K562 (cell line): ENCODE results near the gene ZNF513. TPM values are rescaled to one million over a fixed set of nuclear protein-coding genes. Genes with fewer than 3 reads are reported as not detected.

Source experiments
- ATAC-seq: fragments of 200-7000 bp; cut with Tn5 transposase; 3 replicates; pipeline ENCODE4 v1.9.1; 2020; ENCODE audit warnings: moderate library complexity
- BruUV-seq: library from RNA; stranded (reverse); fragments of 400-500 nt; replicated peaks from 2 replicates; lab custom pipeline; 2021; lab: Mats Ljungman, UMichigan
- CTCF ChIA-PET: fragments of 300-600 bp; formaldehyde crosslinking; extraction: SDS; loops from one replicate; lab custom pipeline; 2021; ENCODE audit warnings: low intra/inter-chr PET ratio; lab: Yijun Ruan, JAX
- POLR2A ChIA-PET: fragments of 300-600, 350-650 bp; sonication (Branson Sonifier 250); formaldehyde crosslinking; extraction: SDS; loops from one replicate; lab custom pipeline; 2021; ENCODE audit warnings: antibody characterized with exemption, inconsistent platforms; lab: Yijun Ruan, JAX
- DNase-seq, 4 experiments: peaks; one replicate each; pipeline versions ENCODE4 v3.0.0 to v3.0.0-alpha.2; 2011 to 2018; ENCODE audit warnings: low spot score in 3 of 4, mixed read lengths in 3 of 4; ENCODE audit errors: extremely low read depth in 1 of 4
- FAIRE-seq: peaks from 2 replicates; lab custom pipeline; 2011; peaks lifted over from hg19 to GRCh38; lab: Jason Lieb, UNC
- H2AFZ ChIP-seq: 2 replicates; pipeline ENCODE4 v1.6.0; 2011; ENCODE audit warnings: low read depth, low read length, control low read depth, inconsistent platforms
- H3K27ac ChIP-seq: fragments of 200-600 bp; 3 replicates; pipeline ENCODE4 v1.8.0; 2011; ENCODE audit warnings: low read depth, mild to moderate bottlenecking, control low read depth, inconsistent platforms, low read length, moderate library complexity, mixed read lengths; ENCODE audit errors: extremely low read depth
- H3K27me3 ChIP-seq, 2 experiments: fragments of 300-600 bp in 1 of 2; 2 replicates in 1 of 2; 3 replicates in 1 of 2; pipeline versions ENCODE4 v1.6.0 to v1.8.0; 2011; ENCODE audit warnings: inconsistent platforms in 2 of 2, low read length in 2 of 2, mild to moderate bottlenecking in 1 of 2, mixed read lengths in 1 of 2, moderate library complexity in 1 of 2; ENCODE audit not compliant: control insufficient read depth in 2 of 2, insufficient read depth in 2 of 2
- H3K36me3 ChIP-seq: fragments of 300-600 bp; 3 replicates; pipeline ENCODE4 v1.8.0; 2011; ENCODE audit warnings: mild to moderate bottlenecking, low read length, inconsistent platforms; ENCODE audit not compliant: control insufficient read depth, insufficient read depth
- H3K4me1 ChIP-seq, 2 experiments: fragments of 200-600 bp in 1 of 2; replicated peaks in 1 of 2; 2 replicates in 1 of 2; 3 replicates in 1 of 2; pipeline versions ENCODE4 v1.5.1 to v1.8.0; 2011; ENCODE audit warnings: inconsistent platforms in 2 of 2, low read length in 2 of 2, mild to moderate bottlenecking in 1 of 2, mixed read lengths in 1 of 2, moderate library complexity in 1 of 2; ENCODE audit not compliant: control insufficient read depth in 2 of 2, insufficient read depth in 2 of 2
- H3K4me2 ChIP-seq: 2 replicates; pipeline ENCODE4 v1.6.1; 2011; ENCODE audit warnings: low read length, control low read depth, inconsistent platforms, mixed read lengths; ENCODE audit not compliant: insufficient read depth
- H3K4me3 ChIP-seq: fragments of 200-600 bp; sonication (generic), shearing (Covaris generic); 2 replicates; pipeline ENCODE4 v1.5.1; 2016; ENCODE audit warnings: control low read depth, inconsistent platforms
- H3K79me2 ChIP-seq: fragments of 200-600 bp; 3 replicates; pipeline ENCODE4 v1.8.0; 2011; ENCODE audit warnings: low read length, inconsistent platforms; ENCODE audit not compliant: control insufficient read depth, insufficient read depth
- H3K9ac ChIP-seq, 2 experiments: 2 replicates each; pipeline versions ENCODE4 v1.6.0 to v1.6.1; 2011; ENCODE audit warnings: low read depth in 2 of 2, low read length in 2 of 2, control low read depth in 1 of 2, inconsistent platforms in 1 of 2, mild to moderate bottlenecking in 1 of 2, mixed read lengths in 1 of 2; ENCODE audit not compliant: insufficient read depth in 1 of 2
- H3K9me1 ChIP-seq: one replicate; pipeline ENCODE4 v1.6.0; 2011; ENCODE audit warnings: inconsistent platforms, mild to moderate bottlenecking, low read length, moderate library complexity; ENCODE audit not compliant: control insufficient read depth, insufficient read depth
- H3K9me3 ChIP-seq: replicated peaks from 2 replicates; pipeline ENCODE4 v1.5.1; 2011; ENCODE audit warnings: low read depth, low read length, inconsistent platforms; ENCODE audit not compliant: control insufficient read depth, insufficient read depth
- H4K20me1 ChIP-seq: replicated peaks from 2 replicates; pipeline ENCODE4 v1.6.1; 2011; ENCODE audit warnings: low read length, inconsistent platforms, mixed read lengths; ENCODE audit not compliant: control insufficient read depth, insufficient read depth
- CCNT2 ChIP-seq: IDR thresholded peaks from 2 replicates; pipeline ENCODE4 v1.6.1; 2011; ENCODE audit warnings: borderline replicate concordance, low read depth, mild to moderate bottlenecking, moderate library complexity, mixed read lengths, low read length; ENCODE audit not compliant: insufficient read length; ENCODE audit errors: extremely low read depth
- PML ChIP-seq: IDR thresholded peaks from 2 replicates; pipeline ENCODE4 v1.6.1; 2012; ENCODE audit warnings: low read length, inconsistent platforms
- POLR2H ChIP-seq: IDR thresholded peaks from 2 replicates; pipeline ENCODE4 v1.6.1; 2016; ENCODE audit warnings: missing genetic modification characterization, low read depth, mild to moderate bottlenecking, control low read depth, missing compliant biosample characterization, moderate library complexity
- RBM17 ChIP-seq: fragments of 200-400 bp; formaldehyde crosslinking; IDR thresholded peaks from 2 replicates; pipeline ENCODE4 v1.6.1; 2017; ENCODE audit warnings: low read depth, mild to moderate bottlenecking, low read length, borderline replicate concordance
- SP2 ChIP-seq: IDR thresholded peaks from 2 replicates; pipeline ENCODE4 v1.6.1; 2011; ENCODE audit warnings: mild to moderate bottlenecking, low read depth, low read length, moderate library complexity; ENCODE audit not compliant: poor library complexity, severe bottlenecking; ENCODE audit errors: extremely low read depth
- ZBTB34 ChIP-seq: fragments of 250-450 bp; sonication (Bioruptor Pico); IDR thresholded peaks from 2 replicates; pipeline ENCODE4 v1.8.0; 2021; ENCODE audit warnings: mild to moderate bottlenecking, moderate library complexity
- ZNF518B ChIP-seq: fragments of 250-450 bp; sonication (Bioruptor Pico); IDR thresholded peaks from 2 replicates; pipeline ENCODE4 v1.5.0; 2021; ENCODE audit warnings: mild to moderate bottlenecking, moderate library complexity
- ZZZ3 ChIP-seq: fragments of 450-650 bp; IDR thresholded peaks from 2 replicates; pipeline ENCODE4 v1.6.1; 2016; ENCODE audit warnings: antibody characterized with exemption, mild to moderate bottlenecking, moderate library complexity
- WGBS: fragments of 100-300 bp; shearing (Covaris generic); methylation state at CpG from one replicate; pipeline ENCODE4 v1.1.6; 2016; ENCODE audit warnings: low coverage, mixed read lengths; ENCODE audit not compliant: insufficient coverage; ENCODE audit errors: missing lambda C conversion rate; 5-methylcytosine and 5-hydroxymethylcytosine counted together
- in situ Hi-C: fragments of 300-500 bp; cut with MboI; formaldehyde crosslinking; loops from 4 replicates; pipeline ENCODE4 v1.15.0; 2018; ENCODE audit warnings: inconsistent platforms, mixed read lengths
- intact Hi-C: fragments of 100-400 bp; cut with micrococcal nuclease; formaldehyde crosslinking; loops from 2 replicates; pipeline ENCODE4 v1.14.2; 2022
- polyA plus RNA-seq, 8 experiments: library from polyadenylated mRNA; depleted of rRNA in 4 of 8; stranded (reverse) in 5 of 8; unstranded in 3 of 8; fragments of >200 nt; fragmentation: Nextera tagmentation in 2 of 8; fragmentation: Illumina TruSeq in 1 of 8; extraction: Ambion mirVana in 2 of 8; extraction: Trizol in 1 of 8; gene quantifications; 2 replicates each; pipeline versions ENCODE4 v1.2.1 to v1.2.3, GENCODE V29; 2011 to 2014; ENCODE audit warnings: inconsistent platforms in 1 of 8, missing spikeins in 1 of 8
- total RNA-seq, 7 experiments: library from RNA; depleted of rRNA in 6 of 7; stranded (reverse); fragments of >200 nt in 6 of 7; fragmentation: Illumina TruSeq in 2 of 7; extraction: Trizol in 2 of 7; gene quantifications; 2 replicates each; pipeline versions ENCODE4 v1.2.1 to v1.2.3, GENCODE V29; 2011 to 2021; ENCODE audit warnings: low replicate concordance in 1 of 7
- TF ChIP-seq, protein P1 (sequence below): sonication (generic); formaldehyde crosslinking; IDR thresholded peaks from 2 replicates; pipeline ENCODE4 v1.4.0; 2020; ENCODE audit warnings: mild to moderate bottlenecking, missing genetic modification reagents

ZNF513 gene
- total and polyA plus RNA-seq, 9 of the 15 experiments (the other 6 are each of a cell fraction or from before 2014, with no cell fraction given): 0.04 to 13.6 (median 4.4) TPM

DNA sequence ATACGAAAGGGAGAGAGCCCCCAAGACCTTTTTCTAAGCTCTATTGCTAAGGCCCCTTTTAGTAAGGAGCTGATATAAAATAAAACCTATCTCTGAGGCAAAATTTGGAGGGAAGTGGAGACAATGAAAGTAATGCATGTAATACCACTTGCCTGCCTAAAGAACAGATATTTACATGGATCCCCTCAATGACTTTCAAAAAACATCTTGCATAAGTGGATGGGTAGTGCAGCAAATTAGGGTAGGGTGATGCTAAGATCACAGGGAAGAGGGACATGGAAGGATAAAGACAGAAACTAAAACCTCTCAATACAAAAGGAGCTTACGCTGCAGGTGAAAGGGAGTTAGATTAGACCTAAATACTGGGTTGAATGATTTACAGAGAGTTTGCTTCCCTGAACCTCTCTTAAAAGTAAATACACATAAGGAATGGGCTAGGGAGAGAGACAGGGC is 1.1 kb downstream of the ZNF513 start:
- peak overlapping the region; percentile 92 for H3K27ac ChIP-seq
- DNase-seq (no peak), ATAC-seq (no peak), FAIRE-seq (no peak)
- H3K4me1 ChIP-seq: peaks cover 7 to 42% of the 10 kb centered on the region in 2 experiments
- WGBS: 67% methylated on average over 2 of the region's 2 CpGs
- no peaks in the 10 kb centered on the region for H4K20me1 ChIP-seq
- H3K9me3 ChIP-seq: no peaks in the 10 kb centered on the region
- intact Hi-C loops: no loop called here
- no peaks in the 10 kb centered on the region for H3K9me1 ChIP-seq
- H3K27me3 ChIP-seq: no peaks in the 10 kb centered on the region
- BruUV-seq: no TSS peak
- ChIA-PET POLR2A (interaction anchor here (0.7 to 4.3 kb wide), 10 partner anchors 9 to 293 kb away, joined by 3 to 41 read pairs (median 4); partner anchors contain the start of genes EIF2B4, GTF3C2, KHK and PPM1G), CTCF (no interaction called here)
- H2AFZ ChIP-seq: no peak overlapping the region
- peak overlapping the region; percentile 95 for H3K4me2 ChIP-seq
- H3K79me2 ChIP-seq: peaks cover 16% of the 10 kb centered on the region; the same call in 2 of the 3 replicates
- in situ Hi-C loops: no loop called here
- peak overlapping the region; percentile 84 for H3K4me3 ChIP-seq
- peak overlapping the region in 1 of 2 experiments; percentile 83; a peak in 2 of 4 replicates for H3K9ac ChIP-seq
- peaks cover 81% of the 10 kb centered on the region for H3K36me3 ChIP-seq
- TF ChIP-seq PML (0 out of 2 replicates have a peak, but pooled peaks have one; percentile 14), POLR2H (tag) (0 out of 2 replicates have a peak, but pooled peaks have one; percentile 10), ZBTB34 (CRISPR knock-in tag) (no peak), SP2 (no peak), CCNT2 (no peak), ZZZ3 (0 out of 2 replicates have a peak, but pooled peaks have one; percentile 37), ZNF518B (CRISPR knock-in tag) (0 out of 2 replicates have a peak, but pooled peaks have one; percentile 70), RBM17 (no peak)
- TF ChIP-seq, protein P1, sequence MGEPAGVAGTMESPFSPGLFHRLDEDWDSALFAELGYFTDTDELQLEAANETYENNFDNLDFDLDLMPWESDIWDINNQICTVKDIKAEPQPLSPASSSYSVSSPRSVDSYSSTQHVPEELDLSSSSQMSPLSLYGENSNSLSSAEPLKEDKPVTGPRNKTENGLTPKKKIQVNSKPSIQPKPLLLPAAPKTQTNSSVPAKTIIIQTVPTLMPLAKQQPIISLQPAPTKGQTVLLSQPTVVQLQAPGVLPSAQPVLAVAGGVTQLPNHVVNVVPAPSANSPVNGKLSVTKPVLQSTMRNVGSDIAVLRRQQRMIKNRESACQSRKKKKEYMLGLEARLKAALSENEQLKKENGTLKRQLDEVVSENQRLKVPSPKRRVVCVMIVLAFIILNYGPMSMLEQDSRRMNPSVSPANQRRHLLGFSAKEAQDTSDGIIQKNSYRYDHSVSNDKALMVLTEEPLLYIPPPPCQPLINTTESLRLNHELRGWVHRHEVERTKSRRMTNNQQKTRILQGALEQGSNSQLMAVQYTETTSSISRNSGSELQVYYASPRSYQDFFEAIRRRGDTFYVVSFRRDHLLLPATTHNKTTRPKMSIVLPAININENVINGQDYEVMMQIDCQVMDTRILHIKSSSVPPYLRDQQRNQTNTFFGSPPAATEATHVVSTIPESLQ (CRISPR knock-in tag): 0 out of 2 replicates have a peak, but pooled peaks have one; percentile 13
